Activated CD4-positive, alpha-beta T cell treated with anti-CD3 and anti-CD28 coated beads, Interleukin-2, amount 50 U/mL, for 48 hours (primary cell): ENCODE data around the gene LGSN.
"Not testable (repeated sequence)": the region's sequence is repeated elsewhere in the genome, so short reads cannot be mapped to it uniquely, and the experiment has no call there.

Experiments used
- DNase-seq, 2 experiments: peaks; one replicate each; pipeline ENCODE4 v3.0.0-alpha.2; 2020

The LGSN gene, protein sequence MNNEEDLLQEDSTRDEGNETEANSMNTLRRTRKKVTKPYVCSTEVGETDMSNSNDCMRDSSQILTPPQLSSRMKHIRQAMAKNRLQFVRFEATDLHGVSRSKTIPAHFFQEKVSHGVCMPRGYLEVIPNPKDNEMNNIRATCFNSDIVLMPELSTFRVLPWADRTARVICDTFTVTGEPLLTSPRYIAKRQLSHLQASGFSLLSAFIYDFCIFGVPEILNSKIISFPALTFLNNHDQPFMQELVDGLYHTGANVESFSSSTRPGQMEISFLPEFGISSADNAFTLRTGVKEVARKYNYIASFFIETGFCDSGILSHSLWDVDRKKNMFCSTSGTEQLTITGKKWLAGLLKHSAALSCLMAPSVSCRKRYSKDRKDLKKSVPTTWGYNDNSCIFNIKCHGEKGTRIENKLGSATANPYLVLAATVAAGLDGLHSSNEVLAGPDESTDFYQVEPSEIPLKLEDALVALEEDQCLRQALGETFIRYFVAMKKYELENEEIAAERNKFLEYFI

DNA sequence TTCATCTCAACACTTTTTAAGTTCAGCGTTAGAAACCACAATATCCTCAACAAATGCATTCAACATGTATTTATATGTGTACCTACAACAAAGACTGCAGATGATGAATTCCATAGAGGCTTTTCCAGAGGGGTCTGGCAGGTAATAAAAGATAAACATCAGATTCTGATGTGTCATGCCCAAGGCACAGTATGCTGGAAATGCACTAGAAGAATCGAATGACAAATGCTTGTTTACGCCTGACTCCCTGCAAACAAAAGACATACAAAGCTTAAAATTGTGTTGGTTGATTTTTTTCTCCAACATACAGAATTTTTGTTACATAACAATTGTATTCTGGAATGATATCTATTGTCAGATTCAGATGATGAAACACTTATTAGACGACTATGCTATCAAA, at the start of gene LGSN:
TSS of gene LGSN (minus strand) at position 45 of the 400 bp plus-strand sequence. CDS start at position 5, 40 bp downstream.
- DNase-seq: no peak

DNA sequence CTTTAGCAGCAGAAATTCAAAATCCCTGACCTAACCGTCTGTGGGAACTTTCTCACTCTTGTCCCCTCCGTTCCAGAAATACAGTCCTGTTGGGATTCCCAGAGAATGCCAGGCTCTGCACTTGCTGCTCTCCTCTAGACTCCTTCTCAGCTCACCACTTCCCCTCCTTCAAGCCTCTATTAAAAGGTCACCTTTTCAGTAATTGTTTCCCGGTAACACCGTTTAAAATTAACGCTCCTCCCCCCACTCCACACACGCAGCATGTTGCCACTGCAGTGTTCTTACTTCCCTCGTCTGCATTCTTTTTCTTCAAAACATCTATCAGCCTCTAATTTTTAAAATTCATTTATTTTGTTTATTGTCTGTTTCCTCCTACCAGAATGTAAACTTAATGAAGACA, 48.6 kb upstream of the LGSN start:
- no peak for DNase-seq

GRCh38 chr6:63362500-63363120, 42.8 kb upstream of the LGSN start:
- DNase-seq: not testable (repeated sequence)

- DNase-seq: not testable (repeated sequence)
Observed at GRCh38 chr6:63357384-63357783, 37.6 kb upstream of the LGSN start.

DNA sequence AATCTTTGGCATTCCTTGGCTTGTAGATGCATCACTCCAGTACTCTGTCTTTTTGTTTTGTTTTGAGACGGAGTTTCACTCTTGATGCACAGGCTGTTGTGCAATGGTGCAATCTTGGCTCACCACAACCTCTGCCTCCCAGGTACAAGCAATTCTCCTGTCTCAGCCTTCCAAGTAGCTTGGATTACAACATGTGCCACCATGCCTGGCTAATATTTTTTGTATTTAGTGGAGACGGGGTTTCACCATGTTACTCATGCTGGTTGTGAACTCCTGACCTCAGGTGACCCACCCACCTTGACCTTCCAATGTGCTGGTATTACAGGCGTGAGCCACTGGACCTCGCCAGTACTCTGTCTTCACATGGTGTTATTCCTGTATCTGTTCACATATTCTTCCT, 35.8 kb upstream of the LGSN start:
- no peak for DNase-seq

- DNase-seq: no peak
Observed at GRCh38 chr6:63353286-63353630, 33.5 kb upstream of the LGSN start.

GRCh38 chr6:63352544-63353285, 32.9 kb upstream of the LGSN start:
- no peak for DNase-seq

DNA sequence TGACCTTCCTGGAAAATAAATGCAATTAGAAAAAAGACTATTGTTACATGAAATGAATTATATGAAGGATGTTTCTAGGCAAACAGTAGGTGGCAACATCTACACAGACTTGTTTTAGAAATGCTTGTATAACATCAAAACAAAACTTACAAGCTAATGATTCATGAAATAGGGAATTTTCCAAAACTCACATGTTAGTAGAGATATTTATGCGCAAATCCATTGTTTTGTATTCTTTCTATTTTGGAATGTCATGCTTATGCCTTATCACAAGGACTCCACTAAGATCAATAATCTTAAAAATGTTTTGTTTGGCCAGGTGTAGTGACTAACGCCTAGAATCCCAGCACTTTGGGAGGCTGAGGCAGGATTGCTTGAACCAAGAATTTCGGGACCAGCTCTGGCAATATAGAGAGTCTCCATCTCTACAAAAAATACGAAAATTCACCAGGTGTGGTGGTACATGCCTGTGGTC, 32.3 kb upstream of the LGSN start:
- DNase-seq: no peak

DNA sequence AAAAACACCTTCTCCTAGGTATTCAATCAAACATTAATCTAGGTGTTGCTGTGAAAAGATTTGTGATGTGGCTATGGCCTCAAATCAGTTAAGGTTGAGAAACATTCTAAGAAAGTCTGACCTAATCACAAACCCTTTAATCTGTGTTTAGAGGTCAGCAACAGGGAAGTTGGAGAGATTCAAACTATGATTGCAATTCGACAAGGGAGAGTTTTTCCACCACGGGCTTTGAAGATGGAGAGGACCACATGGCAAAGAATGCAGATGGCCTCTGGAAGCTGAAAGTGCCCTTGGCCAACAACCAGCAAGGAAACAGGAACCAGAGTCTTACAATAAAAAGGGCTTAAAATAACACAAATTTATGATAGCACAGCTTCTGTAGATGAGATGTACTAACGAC, 29.6 kb upstream of the LGSN start:
- DNase-seq: no peak

DNA sequence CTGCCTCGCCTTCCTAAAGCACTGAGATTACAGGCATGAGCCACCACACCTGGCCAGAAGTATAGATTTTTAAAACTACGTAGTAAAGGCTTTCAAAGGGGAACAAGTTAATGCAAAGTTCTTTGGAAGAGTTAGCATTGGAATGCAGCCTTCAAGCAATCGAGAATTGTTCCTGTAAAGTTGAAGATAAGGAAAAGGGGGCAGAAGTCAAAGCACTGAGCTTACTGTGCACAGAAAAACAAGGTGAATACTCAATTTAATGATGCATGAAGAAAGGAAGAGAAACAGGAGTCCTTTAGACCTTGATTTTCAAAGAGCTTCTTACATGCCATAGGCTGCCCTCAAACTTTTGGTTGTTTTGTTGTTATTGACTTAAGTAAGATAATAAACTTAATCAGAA, 29.1 kb upstream of the LGSN start:
- DNase-seq: no peak

GRCh38 chr6:63347599-63347998, 27.8 kb upstream of the LGSN start:
- no peak for DNase-seq

GRCh38 chr6:63346217-63346835, 26.5 kb upstream of the LGSN start:
- no peak for DNase-seq

GRCh38 chr6:63340351-63340750, 20.6 kb upstream of the LGSN start:
- DNase-seq: no peak

DNA sequence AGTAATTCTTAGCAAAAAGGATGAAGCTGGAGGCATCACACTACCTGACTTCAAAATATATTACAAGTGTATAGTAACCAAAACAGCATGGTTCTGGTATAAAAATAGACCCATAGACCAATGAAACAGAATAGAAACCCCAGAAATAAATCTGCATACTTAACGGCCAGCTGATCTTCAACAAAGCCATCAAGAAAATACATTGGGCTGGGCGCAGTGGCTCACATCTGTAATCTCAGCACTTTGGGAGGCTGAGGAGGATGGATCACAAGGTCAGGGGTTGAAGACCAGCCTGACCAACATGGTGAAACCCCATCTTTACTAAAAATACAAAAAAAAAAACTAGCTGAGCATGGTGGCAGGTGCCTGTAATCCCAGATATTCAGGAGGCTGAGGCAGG, 14.9 kb upstream of the LGSN start:
- not testable (repeated sequence) for DNase-seq

DNA sequence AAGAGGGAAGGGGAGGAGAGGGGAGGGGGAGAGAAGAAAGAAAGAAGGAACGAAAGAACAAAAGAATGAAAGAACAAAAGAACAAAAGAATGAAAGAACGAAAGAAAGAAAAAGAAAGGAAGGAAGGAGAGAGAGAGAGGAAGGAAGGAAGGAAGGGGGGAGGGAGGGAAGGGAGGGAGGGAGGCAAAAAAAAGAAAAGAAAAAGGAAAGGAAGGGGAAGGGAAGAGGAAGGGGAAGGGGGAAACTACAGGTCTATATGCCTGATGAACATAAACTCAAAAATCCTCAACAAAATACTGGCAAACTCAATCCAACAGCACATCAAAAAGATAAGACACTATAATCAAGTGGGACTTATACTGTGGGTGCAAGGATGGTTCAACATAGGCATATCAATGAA, 13.7 kb upstream of the LGSN start:
- no peak for DNase-seq

DNA sequence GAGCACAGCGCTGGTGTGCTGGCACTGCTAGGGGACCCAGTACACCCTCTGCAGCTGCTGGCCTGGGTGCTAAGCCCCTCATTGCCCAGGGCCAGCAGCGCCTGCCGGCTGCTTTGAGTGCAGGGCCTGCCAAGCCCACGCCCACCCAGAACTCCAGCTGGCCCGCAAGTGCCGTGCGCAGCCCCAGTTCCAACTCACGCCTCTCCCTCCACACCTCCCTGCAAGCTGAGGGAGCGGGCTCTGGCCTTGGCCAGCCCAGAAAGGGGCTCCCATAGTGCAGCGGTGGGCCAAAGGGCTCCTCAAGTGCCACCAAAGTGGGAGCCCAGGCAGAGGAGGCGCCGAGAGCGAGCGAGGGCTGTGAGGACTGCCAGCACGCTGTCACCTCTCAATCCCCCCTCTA, 6.8 kb upstream of the LGSN start:
- not testable (repeated sequence) for DNase-seq

- DNase-seq: no peak
Observed at GRCh38 chr6:63322981-63323380, 3.2 kb upstream of the LGSN start.

DNA sequence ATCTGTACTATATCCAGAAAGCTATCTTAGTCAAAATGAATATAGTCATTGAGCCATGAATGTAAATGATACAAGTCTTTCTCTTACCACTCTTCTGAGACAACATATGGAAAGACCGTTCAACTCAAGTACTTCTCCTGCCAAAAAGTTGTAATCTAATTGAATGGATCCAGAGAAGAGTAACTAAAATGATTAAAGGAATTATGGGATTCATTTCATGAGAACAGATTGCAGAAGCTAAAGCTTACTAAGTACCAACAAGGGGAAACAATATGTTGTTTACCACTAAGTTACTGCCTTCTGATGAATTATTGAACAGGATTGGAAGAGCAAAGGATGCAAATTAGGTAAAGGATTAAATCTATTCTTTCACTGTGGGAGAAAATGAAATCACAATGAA, 2.0 kb upstream of the LGSN start:
- DNase-seq: no peak

- DNase-seq: no peak
Observed at GRCh38 chr6:63317641-63318040, 2.1 kb downstream of the LGSN start.

- no peak for DNase-seq
Observed at GRCh38 chr6:63316113-63316512, 3.7 kb downstream of the LGSN start.

DNA sequence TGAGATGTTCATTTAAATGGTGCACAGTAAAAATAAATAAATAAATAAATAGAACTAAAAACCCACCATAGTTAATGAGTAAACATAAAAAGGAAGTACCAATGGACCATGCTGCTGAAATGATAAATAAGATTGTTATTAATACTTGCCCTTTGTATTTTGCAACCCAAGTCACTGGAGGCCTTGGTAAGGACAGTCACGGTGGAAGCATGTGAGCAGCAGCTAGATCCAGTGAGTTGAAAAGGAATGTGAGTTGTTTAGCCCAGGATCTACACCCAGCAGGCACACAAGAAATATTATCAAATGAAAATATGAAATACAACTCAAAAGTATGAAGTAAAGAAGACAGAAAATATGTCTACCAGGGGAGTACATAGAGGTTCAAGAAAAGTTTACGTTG, 6.7 kb downstream of the LGSN start:
- DNase-seq: no peak

- no peak for DNase-seq
Observed at GRCh38 chr6:63307581-63308246, 12.1 kb downstream of the LGSN start.

GRCh38 chr6:63306420-63306819, 13.4 kb downstream of the LGSN start:
- no peak for DNase-seq
